DOHH2 (cell line): ENCODE measurements around the gene RSU1.

Source experiments
- H3F3A ChIP-seq: fragments of 200-600 bp; sonication (generic), shearing (Covaris generic); 2 replicates; pipeline ENCODE4 v1.6.0; 2016; ENCODE audit warnings: antibody characterized with exemption, mild to moderate bottlenecking; ENCODE audit not compliant: control insufficient read depth, insufficient read depth
- H3K27ac ChIP-seq: fragments of 200-600 bp; sonication (generic); 2 replicates; pipeline ENCODE4 v1.5.1; 2014; ENCODE audit warnings: low read depth, mild to moderate bottlenecking, low read length, moderate library complexity
- H3K27me3 ChIP-seq: fragments of 200-600 bp; sonication (generic); 2 replicates; pipeline ENCODE4 v1.6.1; 2014; ENCODE audit warnings: mild to moderate bottlenecking, low read length, mixed read lengths; ENCODE audit not compliant: control insufficient read depth
- H3K36me3 ChIP-seq: fragments of 200-600 bp; sonication (generic); 2 replicates; pipeline ENCODE4 v1.6.1; 2014; ENCODE audit warnings: mild to moderate bottlenecking, low read length, moderate library complexity, mixed read lengths; ENCODE audit not compliant: control insufficient read depth
- H3K4me1 ChIP-seq: fragments of 200-600 bp; sonication (generic); 2 replicates; pipeline ENCODE4 v1.6.1; 2014; ENCODE audit warnings: mild to moderate bottlenecking, low read length, mixed read lengths; ENCODE audit not compliant: control insufficient read depth
- H3K4me2 ChIP-seq: fragments of 200-600 bp; sonication (generic); 2 replicates; pipeline ENCODE4 v1.6.0; 2014; ENCODE audit warnings: mild to moderate bottlenecking, low read length, moderate library complexity
- H3K4me3 ChIP-seq: fragments of 200-600 bp; sonication (generic); 2 replicates; pipeline ENCODE4 v1.5.1; 2014; ENCODE audit warnings: mild to moderate bottlenecking, low read length, mixed read lengths
- H3K79me2 ChIP-seq: fragments of 200-600 bp; sonication (generic); 2 replicates; pipeline ENCODE4 v1.6.1; 2014; ENCODE audit warnings: mild to moderate bottlenecking, low read length, mixed read lengths; ENCODE audit not compliant: control insufficient read depth
- H3K9me2 ChIP-seq: fragments of 200-600 bp; sonication (generic); replicated peaks from 2 replicates; pipeline ENCODE4 v1.6.1; 2014; ENCODE audit warnings: mild to moderate bottlenecking, low read length, mixed read lengths; ENCODE audit not compliant: control insufficient read depth
- H3K9me3 ChIP-seq: fragments of 200-600 bp; sonication (generic); 2 replicates; pipeline ENCODE4 v1.6.1; 2014; ENCODE audit warnings: antibody characterized with exemption, low read length, mixed read lengths; ENCODE audit not compliant: control insufficient read depth, insufficient read depth
- H4K20me1 ChIP-seq: fragments of 200-600 bp; sonication (generic); 2 replicates; pipeline ENCODE4 v1.6.0; 2014; ENCODE audit warnings: low read depth, mild to moderate bottlenecking, antibody characterized with exemption, low read length, moderate library complexity; ENCODE audit not compliant: control insufficient read depth, insufficient read depth
- EZH2phosphoT487 ChIP-seq: fragments of 200-600 bp; sonication (generic); IDR thresholded peaks from 2 replicates; pipeline ENCODE4 v1.6.1; 2017; ENCODE audit warnings: borderline replicate concordance, mild to moderate bottlenecking, antibody characterized with exemption, low read length, moderate library complexity, mixed read lengths
- TF ChIP-seq, protein P1 (sequence below): fragments of 200-600 bp; sonication (generic); IDR thresholded peaks from one replicate; pipeline ENCODE4 v1.5.1; 2014; ENCODE audit warnings: antibody characterized with exemption, mild to moderate bottlenecking, low read depth, low read length; ENCODE audit not compliant: poor library complexity, severe bottlenecking

The RSU1 gene

DNA sequence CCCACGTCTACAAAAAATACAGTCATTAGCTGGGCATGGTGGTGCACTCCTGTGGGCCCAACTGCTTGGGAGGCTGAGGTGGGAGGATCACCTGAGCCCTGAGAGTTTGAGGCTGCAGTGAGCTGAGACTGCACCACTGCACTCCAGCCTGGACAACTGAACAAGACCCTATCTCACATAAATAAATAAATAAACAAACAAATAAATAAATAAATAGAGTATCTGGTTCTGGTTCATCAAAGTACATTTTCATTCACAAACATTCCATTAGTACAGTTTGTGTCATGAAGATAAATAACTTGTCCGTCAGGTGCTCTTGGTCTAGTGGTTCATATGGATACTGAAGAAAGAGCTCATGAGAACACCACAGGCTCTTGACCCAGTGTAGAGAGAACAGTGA lies 96.4 kb downstream of the RSU1 start:
- Histone ChIP-seq H4K20me1 (no peaks in the 10 kb centered on the region), H3K27ac (no peak overlapping the region), H3K9me3 (no peaks in the 10 kb centered on the region), H3K36me3 (no peaks in the 10 kb centered on the region), H3K4me2 (no peak overlapping the region), H3K4me3 (no peak overlapping the region), H3F3A (no peaks in the 10 kb centered on the region), H3K27me3 (no peaks in the 10 kb centered on the region), H3K9me2 (no peaks in the 10 kb centered on the region), H3K4me1 (no peaks in the 10 kb centered on the region), H3K79me2 (no peaks in the 10 kb centered on the region)
- TF ChIP-seq, protein P1, sequence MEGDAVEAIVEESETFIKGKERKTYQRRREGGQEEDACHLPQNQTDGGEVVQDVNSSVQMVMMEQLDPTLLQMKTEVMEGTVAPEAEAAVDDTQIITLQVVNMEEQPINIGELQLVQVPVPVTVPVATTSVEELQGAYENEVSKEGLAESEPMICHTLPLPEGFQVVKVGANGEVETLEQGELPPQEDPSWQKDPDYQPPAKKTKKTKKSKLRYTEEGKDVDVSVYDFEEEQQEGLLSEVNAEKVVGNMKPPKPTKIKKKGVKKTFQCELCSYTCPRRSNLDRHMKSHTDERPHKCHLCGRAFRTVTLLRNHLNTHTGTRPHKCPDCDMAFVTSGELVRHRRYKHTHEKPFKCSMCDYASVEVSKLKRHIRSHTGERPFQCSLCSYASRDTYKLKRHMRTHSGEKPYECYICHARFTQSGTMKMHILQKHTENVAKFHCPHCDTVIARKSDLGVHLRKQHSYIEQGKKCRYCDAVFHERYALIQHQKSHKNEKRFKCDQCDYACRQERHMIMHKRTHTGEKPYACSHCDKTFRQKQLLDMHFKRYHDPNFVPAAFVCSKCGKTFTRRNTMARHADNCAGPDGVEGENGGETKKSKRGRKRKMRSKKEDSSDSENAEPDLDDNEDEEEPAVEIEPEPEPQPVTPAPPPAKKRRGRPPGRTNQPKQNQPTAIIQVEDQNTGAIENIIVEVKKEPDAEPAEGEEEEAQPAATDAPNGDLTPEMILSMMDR, result no peak
- TF ChIP-seq EZH2phosphoT487, result no peak

DNA sequence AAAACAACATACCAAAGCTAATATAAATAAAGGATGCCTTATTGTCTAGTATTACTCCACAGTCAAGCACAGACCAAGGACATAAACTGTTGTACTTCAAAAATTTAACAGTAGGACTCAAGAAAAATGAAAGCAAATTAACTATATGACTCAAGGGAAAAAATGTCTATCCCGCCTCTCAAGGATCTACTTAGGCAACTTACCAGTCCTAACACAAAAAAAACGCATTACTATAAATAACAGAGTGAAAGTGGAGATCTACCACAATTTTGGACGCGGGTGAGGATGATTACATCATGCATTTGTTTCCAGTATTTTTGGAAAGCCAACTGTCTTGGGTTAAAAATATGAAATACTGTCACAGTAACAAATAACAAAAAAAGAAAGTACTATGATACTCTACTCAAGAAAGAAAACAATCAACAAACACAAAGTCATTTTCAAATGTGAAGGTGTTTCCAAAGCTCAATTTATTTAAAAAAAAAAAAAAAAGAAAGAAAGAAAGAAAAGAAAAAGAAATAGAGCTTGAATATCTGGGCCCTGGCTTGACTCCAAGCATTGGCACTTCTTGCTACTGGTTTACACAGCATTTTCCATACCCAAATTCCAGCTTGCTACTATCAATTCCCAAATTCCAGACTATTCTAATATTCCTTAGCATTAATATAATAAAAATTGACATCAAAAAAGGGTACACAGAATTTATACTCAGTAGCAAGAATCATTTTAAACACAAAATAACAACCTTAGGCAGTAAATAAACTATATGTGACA lies 99.4 kb downstream of the RSU1 start:
- no peak overlapping the region for H3K27ac ChIP-seq
- no peaks in the 10 kb centered on the region for H3F3A ChIP-seq
- no peaks in the 10 kb centered on the region for H3K36me3 ChIP-seq
- H3K4me2 ChIP-seq, result no peak overlapping the region
- TF ChIP-seq EZH2phosphoT487, result no peak
- TF ChIP-seq, protein P1, result no peak
- no peaks in the 10 kb centered on the region for H3K79me2 ChIP-seq
- no peak overlapping the region for H3K4me3 ChIP-seq
- no peaks in the 10 kb centered on the region for H4K20me1 ChIP-seq
- H3K4me1 ChIP-seq, result no peaks in the 10 kb centered on the region
- H3K27me3 ChIP-seq, result no peaks in the 10 kb centered on the region
- H3K9me3 ChIP-seq, result peaks cover 13% of the 10 kb centered on the region
- H3K9me2 ChIP-seq, result no peaks in the 10 kb centered on the region

DNA sequence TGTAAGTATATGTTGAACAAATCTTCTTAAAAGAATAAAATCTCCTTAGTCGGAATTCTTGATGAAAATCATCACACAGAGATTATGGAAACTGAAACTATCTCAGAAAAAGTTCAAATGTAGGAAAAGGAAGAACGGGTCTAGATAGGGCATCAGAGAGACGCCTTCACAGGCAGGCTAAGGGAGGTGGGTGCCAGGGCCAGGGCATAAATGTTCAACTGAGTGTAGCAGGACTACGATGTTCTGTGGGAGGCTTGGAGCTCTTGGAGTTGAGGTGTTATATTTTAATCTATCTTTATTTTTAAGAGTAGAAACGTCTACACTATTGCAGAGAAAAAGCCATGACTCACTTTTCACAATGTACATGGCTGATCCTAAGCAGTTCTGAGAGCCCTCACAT lies 101.2 kb downstream of the RSU1 start:
- Histone ChIP-seq H3K9me3 (peaks cover 13% of the 10 kb centered on the region), H3K27ac (no peak overlapping the region), H3K79me2 (no peaks in the 10 kb centered on the region), H3K4me2 (no peak overlapping the region), H3K36me3 (no peaks in the 10 kb centered on the region), H4K20me1 (no peaks in the 10 kb centered on the region), H3K4me1 (no peaks in the 10 kb centered on the region), H3K9me2 (no peaks in the 10 kb centered on the region), H3K4me3 (no peak overlapping the region), H3F3A (no peaks in the 10 kb centered on the region), H3K27me3 (no peaks in the 10 kb centered on the region)
- TF ChIP-seq, protein P1, result no peak
- no peak for TF ChIP-seq EZH2phosphoT487
